K562 (cell line): ENCODE data around the gene CMSS1. TPM values are rescaled to one million over a fixed set of nuclear protein-coding genes. Genes with fewer than 3 reads are reported as not detected.
A peak's percentile ranks its signal among the peaks of the same experiment; 100 is the strongest.

ENCODE experiments used
- ATAC-seq: fragments of 200-7000 bp; cut with Tn5 transposase; 3 replicates; pipeline ENCODE4 v1.9.1; 2020; ENCODE audit warnings: moderate library complexity
- BruUV-seq: library from RNA; stranded (reverse); fragments of 400-500 nt; replicated peaks from 2 replicates; lab custom pipeline; 2021; lab: Mats Ljungman, UMichigan
- CTCF ChIA-PET: fragments of 300-600 bp; formaldehyde crosslinking; extraction: SDS; loops from one replicate; lab custom pipeline; 2021; ENCODE audit warnings: low intra/inter-chr PET ratio; lab: Yijun Ruan, JAX
- POLR2A ChIA-PET: fragments of 300-600, 350-650 bp; sonication (Branson Sonifier 250); formaldehyde crosslinking; extraction: SDS; loops from one replicate; lab custom pipeline; 2021; ENCODE audit warnings: antibody characterized with exemption, inconsistent platforms; lab: Yijun Ruan, JAX
- DNase-seq, 4 experiments: peaks; one replicate each; pipeline versions ENCODE4 v3.0.0 to v3.0.0-alpha.2; 2011 to 2018; ENCODE audit warnings: low spot score in 3 of 4, mixed read lengths in 3 of 4; ENCODE audit errors: extremely low read depth in 1 of 4
- FAIRE-seq: peaks from 2 replicates; lab custom pipeline; 2011; peaks lifted over from hg19 to GRCh38; lab: Jason Lieb, UNC
- H2AFZ ChIP-seq: 2 replicates; pipeline ENCODE4 v1.6.0; 2011; ENCODE audit warnings: low read depth, low read length, control low read depth, inconsistent platforms
- H3K27ac ChIP-seq: fragments of 200-600 bp; 3 replicates; pipeline ENCODE4 v1.8.0; 2011; ENCODE audit warnings: low read depth, mild to moderate bottlenecking, control low read depth, inconsistent platforms, low read length, moderate library complexity, mixed read lengths; ENCODE audit errors: extremely low read depth
- H3K27me3 ChIP-seq, 2 experiments: fragments of 300-600 bp in 1 of 2; 2 replicates in 1 of 2; 3 replicates in 1 of 2; pipeline versions ENCODE4 v1.6.0 to v1.8.0; 2011; ENCODE audit warnings: inconsistent platforms in 2 of 2, low read length in 2 of 2, mild to moderate bottlenecking in 1 of 2, mixed read lengths in 1 of 2, moderate library complexity in 1 of 2; ENCODE audit not compliant: control insufficient read depth in 2 of 2, insufficient read depth in 2 of 2
- H3K36me3 ChIP-seq: fragments of 300-600 bp; 3 replicates; pipeline ENCODE4 v1.8.0; 2011; ENCODE audit warnings: mild to moderate bottlenecking, low read length, inconsistent platforms; ENCODE audit not compliant: control insufficient read depth, insufficient read depth
- H3K4me1 ChIP-seq, 2 experiments: fragments of 200-600 bp in 1 of 2; replicated peaks in 1 of 2; 2 replicates in 1 of 2; 3 replicates in 1 of 2; pipeline versions ENCODE4 v1.5.1 to v1.8.0; 2011; ENCODE audit warnings: inconsistent platforms in 2 of 2, low read length in 2 of 2, mild to moderate bottlenecking in 1 of 2, mixed read lengths in 1 of 2, moderate library complexity in 1 of 2; ENCODE audit not compliant: control insufficient read depth in 2 of 2, insufficient read depth in 2 of 2
- H3K4me2 ChIP-seq: 2 replicates; pipeline ENCODE4 v1.6.1; 2011; ENCODE audit warnings: low read length, control low read depth, inconsistent platforms, mixed read lengths; ENCODE audit not compliant: insufficient read depth
- H3K4me3 ChIP-seq: fragments of 200-600 bp; sonication (generic), shearing (Covaris generic); 2 replicates; pipeline ENCODE4 v1.5.1; 2016; ENCODE audit warnings: control low read depth, inconsistent platforms
- H3K79me2 ChIP-seq: fragments of 200-600 bp; 3 replicates; pipeline ENCODE4 v1.8.0; 2011; ENCODE audit warnings: low read length, inconsistent platforms; ENCODE audit not compliant: control insufficient read depth, insufficient read depth
- H3K9ac ChIP-seq, 2 experiments: 2 replicates each; pipeline versions ENCODE4 v1.6.0 to v1.6.1; 2011; ENCODE audit warnings: low read depth in 2 of 2, low read length in 2 of 2, control low read depth in 1 of 2, inconsistent platforms in 1 of 2, mild to moderate bottlenecking in 1 of 2, mixed read lengths in 1 of 2; ENCODE audit not compliant: insufficient read depth in 1 of 2
- H3K9me1 ChIP-seq: one replicate; pipeline ENCODE4 v1.6.0; 2011; ENCODE audit warnings: inconsistent platforms, mild to moderate bottlenecking, low read length, moderate library complexity; ENCODE audit not compliant: control insufficient read depth, insufficient read depth
- H3K9me3 ChIP-seq: replicated peaks from 2 replicates; pipeline ENCODE4 v1.5.1; 2011; ENCODE audit warnings: low read depth, low read length, inconsistent platforms; ENCODE audit not compliant: control insufficient read depth, insufficient read depth
- H4K20me1 ChIP-seq: replicated peaks from 2 replicates; pipeline ENCODE4 v1.6.1; 2011; ENCODE audit warnings: low read length, inconsistent platforms, mixed read lengths; ENCODE audit not compliant: control insufficient read depth, insufficient read depth
- BRD4 ChIP-seq: fragments of 200-600 bp; sonication (generic); IDR thresholded peaks from 2 replicates; pipeline ENCODE4 v1.6.1; 2017; ENCODE audit warnings: inconsistent platforms
- CCAR2 ChIP-seq: fragments of 200-400 bp; formaldehyde crosslinking; IDR thresholded peaks from 2 replicates; pipeline ENCODE4 v1.6.1; 2017; ENCODE audit warnings: mild to moderate bottlenecking, low read depth, low read length
- KLF16 ChIP-seq: IDR thresholded peaks from 2 replicates; pipeline ENCODE4 v1.6.1; 2016; ENCODE audit warnings: antibody characterized with exemption
- LARP7 ChIP-seq: fragments of 450-650 bp; IDR thresholded peaks from 2 replicates; pipeline ENCODE4 v1.6.1; 2016
- PHB2 ChIP-seq: fragments of 450-650 bp; IDR thresholded peaks from 2 replicates; pipeline ENCODE4 v1.6.1; 2017; ENCODE audit warnings: low read depth
- ZC3H11A ChIP-seq: IDR thresholded peaks from 2 replicates; pipeline ENCODE4 v1.6.1; 2012; ENCODE audit warnings: low read depth, low read length, improper control_type of control experiment
- ZC3H8 ChIP-seq: fragments of 450-650 bp; IDR thresholded peaks from 2 replicates; pipeline ENCODE4 v1.6.1; 2017
- ZFX ChIP-seq: sonication (generic); formaldehyde crosslinking; IDR thresholded peaks from 2 replicates; pipeline ENCODE4 v1.8.0; 2022; ENCODE audit warnings: mild to moderate bottlenecking, missing genetic modification reagents, moderate library complexity
- ZKSCAN1 ChIP-seq: fragments of 150-350 bp; IDR thresholded peaks from 2 replicates; pipeline ENCODE4 v1.6.1; 2016; ENCODE audit warnings: low read depth, low read length
- ZNF57 ChIP-seq: fragments of 450-650 bp; formaldehyde crosslinking; IDR thresholded peaks from 2 replicates; pipeline ENCODE4 v1.4.0; 2020; ENCODE audit warnings: mild to moderate bottlenecking, moderate library complexity
- WGBS: fragments of 100-300 bp; shearing (Covaris generic); methylation state at CpG from one replicate; pipeline ENCODE4 v1.1.6; 2016; ENCODE audit warnings: low coverage, mixed read lengths; ENCODE audit not compliant: insufficient coverage; ENCODE audit errors: missing lambda C conversion rate; 5-methylcytosine and 5-hydroxymethylcytosine counted together
- in situ Hi-C: fragments of 300-500 bp; cut with MboI; formaldehyde crosslinking; loops from 4 replicates; pipeline ENCODE4 v1.15.0; 2018; ENCODE audit warnings: inconsistent platforms, mixed read lengths
- intact Hi-C: fragments of 100-400 bp; cut with micrococcal nuclease; formaldehyde crosslinking; loops from 2 replicates; pipeline ENCODE4 v1.14.2; 2022
- polyA plus RNA-seq, 8 experiments: library from polyadenylated mRNA; depleted of rRNA in 4 of 8; stranded (reverse) in 5 of 8; unstranded in 3 of 8; fragments of >200 nt; fragmentation: Nextera tagmentation in 2 of 8; fragmentation: Illumina TruSeq in 1 of 8; extraction: Ambion mirVana in 2 of 8; extraction: Trizol in 1 of 8; gene quantifications; 2 replicates each; pipeline versions ENCODE4 v1.2.1 to v1.2.3, GENCODE V29; 2011 to 2014; ENCODE audit warnings: inconsistent platforms in 1 of 8, missing spikeins in 1 of 8
- total RNA-seq, 7 experiments: library from RNA; depleted of rRNA in 6 of 7; stranded (reverse); fragments of >200 nt in 6 of 7; fragmentation: Illumina TruSeq in 2 of 7; extraction: Trizol in 2 of 7; gene quantifications; 2 replicates each; pipeline versions ENCODE4 v1.2.1 to v1.2.3, GENCODE V29; 2011 to 2021; ENCODE audit warnings: low replicate concordance in 1 of 7
- TF ChIP-seq, protein P1 (sequence below): fragments of 250-450 bp; sonication (Bioruptor Pico); IDR thresholded peaks from 2 replicates; pipeline ENCODE4 v1.5.0; 2021; ENCODE audit warnings: mild to moderate bottlenecking, moderate library complexity
- TF ChIP-seq, protein P2 (sequence below): sonication (generic); formaldehyde crosslinking; IDR thresholded peaks from 2 replicates; pipeline ENCODE4 v1.8.0; 2022; ENCODE audit warnings: mild to moderate bottlenecking, missing genetic modification reagents

Gene CMSS1
- total and polyA plus RNA-seq, 9 of the 15 experiments (the other 6 are each of a cell fraction or from before 2014, with no cell fraction given): 46.9 to 109 (median 72.3) TPM

DNA sequence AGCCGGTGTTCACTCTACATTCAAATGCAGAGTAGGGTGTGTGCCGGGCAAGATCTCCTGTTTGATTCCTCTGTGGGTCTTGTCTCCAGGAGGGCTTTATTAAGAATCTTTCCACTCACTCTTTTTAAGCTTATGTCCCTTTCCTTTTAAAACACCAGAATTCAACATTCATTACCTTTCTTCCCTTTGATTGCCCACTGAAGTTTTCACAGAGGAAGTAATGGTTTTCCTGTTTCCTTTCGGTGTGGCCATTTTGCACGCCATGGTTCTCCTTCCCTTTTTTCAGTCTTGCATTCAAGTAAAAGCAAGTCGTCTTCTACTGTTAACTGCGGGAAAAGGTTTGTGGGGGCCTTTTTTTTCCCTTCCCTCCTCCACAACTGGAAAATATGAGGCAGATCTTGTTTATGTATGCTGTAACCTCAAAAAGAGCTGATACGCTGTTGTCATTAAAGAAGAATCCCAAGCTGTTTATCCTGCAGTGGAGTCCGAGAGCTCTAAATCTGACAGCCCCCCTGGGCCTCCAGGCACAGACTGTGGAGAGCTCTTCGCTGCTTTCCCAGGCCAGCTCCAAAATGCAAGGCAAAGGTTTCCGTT, 256.1 kb downstream of the CMSS1 start:
- H3K36me3 ChIP-seq: no peaks in the 10 kb centered on the region
- in situ Hi-C loops: loop anchor here (10.0 to 25.0 kb wide), 2 partner anchors 181 to 237 kb away; no protein-coding TSS in a partner anchor
- ATAC-seq (peak; percentile 30; the same call in 1 of the 3 replicates), DNase-seq (no peak), FAIRE-seq (no peak)
- H3K9me1 ChIP-seq: no peaks in the 10 kb centered on the region
- peak overlapping the region; percentile 26; the same call in 1 of the 3 replicates for H3K27ac ChIP-seq
- H3K4me3 ChIP-seq: no peak overlapping the region
- no peaks in the 10 kb centered on the region; the same call in 2 of the 3 replicates for H3K79me2 ChIP-seq
- no peaks in the 10 kb centered on the region for H3K9me3 ChIP-seq
- no peaks in the 10 kb centered on the region for H3K27me3 ChIP-seq
- ChIA-PET CTCF (interaction anchor here (0.5 kb wide), 1 partner anchor 51 kb away, joined by 3 read pairs; no protein-coding TSS in a partner anchor), POLR2A (interaction anchor here (1.4 kb wide), 1 partner anchor 180 kb away, joined by 3 read pairs; no protein-coding TSS in a partner anchor)
- H2AFZ ChIP-seq: peak overlapping the region; percentile 63; the same call in 1 of the 2 replicates
- no peak overlapping the region for H3K4me2 ChIP-seq
- intact Hi-C loops: no loop called here
- WGBS: 52% methylated on average over 9 of the region's 10 CpGs
- TF ChIP-seq CCAR2 (no peak), ZFX (CRISPR knock-in tag) (0 out of 2 replicates have a peak, but pooled peaks have one; percentile 10)
- H4K20me1 ChIP-seq: no peaks in the 10 kb centered on the region
- H3K4me1 ChIP-seq: peaks cover 2 to 30% of the 10 kb centered on the region in 2 experiments; a peak in 3 of 5 replicates
- H3K9ac ChIP-seq: peak overlapping the region in 1 of 2 experiments; percentile 59; a peak in 1 of 4 replicates
- no TSS peak for BruUV-seq

DNA sequence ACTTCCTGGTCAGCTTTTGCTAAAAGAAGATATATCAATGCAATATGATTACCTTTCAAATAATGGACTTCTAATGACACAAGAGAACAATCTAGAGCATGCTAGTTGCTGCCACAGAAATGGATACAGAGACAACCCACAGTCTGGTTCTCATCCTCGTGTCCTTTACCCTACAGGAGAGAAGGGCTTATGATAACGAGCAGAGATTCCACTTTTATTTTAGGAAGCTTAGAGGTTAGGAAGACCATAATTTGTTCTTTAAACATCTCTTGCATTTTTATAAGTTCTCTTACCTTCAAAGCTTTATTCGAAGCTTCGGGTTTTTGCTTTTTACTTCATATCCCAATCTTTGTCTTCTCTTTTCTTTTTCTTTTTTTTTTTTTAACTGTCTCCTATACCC, 257.5 kb downstream of the CMSS1 start:
- BruUV-seq: no TSS peak
- no peaks in the 10 kb centered on the region for H3K9me1 ChIP-seq
- WGBS: 93% methylated on average over 4 of the region's 4 CpGs
- DNase-seq: no peak
- ChIA-PET POLR2A (interaction anchor here (1.4 kb wide), 1 partner anchor 179 kb away, joined by 3 read pairs; no protein-coding TSS in a partner anchor), CTCF (no interaction called here)
- ATAC-seq: no peak
- H3K79me2 ChIP-seq: no peaks in the 10 kb centered on the region
- H3K36me3 ChIP-seq: no peaks in the 10 kb centered on the region
- no peak overlapping the region for H3K4me2 ChIP-seq
- intact Hi-C loops (no loop called here), in situ Hi-C loops (loop anchor here (10.0 kb wide), 1 partner anchor 180 kb away; no protein-coding TSS in a partner anchor)
- no peak overlapping the region for H3K9ac ChIP-seq
- no peak overlapping the region for H2AFZ ChIP-seq
- no peak overlapping the region for H3K27ac ChIP-seq
- no peak for FAIRE-seq
- H3K9me3 ChIP-seq: no peaks in the 10 kb centered on the region
- H3K4me3 ChIP-seq: no peak overlapping the region
- H3K27me3 ChIP-seq: no peaks in the 10 kb centered on the region
- no peaks in the 10 kb centered on the region for H4K20me1 ChIP-seq
- peaks cover 2 to 28% of the 10 kb centered on the region in 2 experiments; a peak in 3 of 5 replicates for H3K4me1 ChIP-seq
- TF ChIP-seq BRD4: no peak
- TF ChIP-seq, protein P1, sequence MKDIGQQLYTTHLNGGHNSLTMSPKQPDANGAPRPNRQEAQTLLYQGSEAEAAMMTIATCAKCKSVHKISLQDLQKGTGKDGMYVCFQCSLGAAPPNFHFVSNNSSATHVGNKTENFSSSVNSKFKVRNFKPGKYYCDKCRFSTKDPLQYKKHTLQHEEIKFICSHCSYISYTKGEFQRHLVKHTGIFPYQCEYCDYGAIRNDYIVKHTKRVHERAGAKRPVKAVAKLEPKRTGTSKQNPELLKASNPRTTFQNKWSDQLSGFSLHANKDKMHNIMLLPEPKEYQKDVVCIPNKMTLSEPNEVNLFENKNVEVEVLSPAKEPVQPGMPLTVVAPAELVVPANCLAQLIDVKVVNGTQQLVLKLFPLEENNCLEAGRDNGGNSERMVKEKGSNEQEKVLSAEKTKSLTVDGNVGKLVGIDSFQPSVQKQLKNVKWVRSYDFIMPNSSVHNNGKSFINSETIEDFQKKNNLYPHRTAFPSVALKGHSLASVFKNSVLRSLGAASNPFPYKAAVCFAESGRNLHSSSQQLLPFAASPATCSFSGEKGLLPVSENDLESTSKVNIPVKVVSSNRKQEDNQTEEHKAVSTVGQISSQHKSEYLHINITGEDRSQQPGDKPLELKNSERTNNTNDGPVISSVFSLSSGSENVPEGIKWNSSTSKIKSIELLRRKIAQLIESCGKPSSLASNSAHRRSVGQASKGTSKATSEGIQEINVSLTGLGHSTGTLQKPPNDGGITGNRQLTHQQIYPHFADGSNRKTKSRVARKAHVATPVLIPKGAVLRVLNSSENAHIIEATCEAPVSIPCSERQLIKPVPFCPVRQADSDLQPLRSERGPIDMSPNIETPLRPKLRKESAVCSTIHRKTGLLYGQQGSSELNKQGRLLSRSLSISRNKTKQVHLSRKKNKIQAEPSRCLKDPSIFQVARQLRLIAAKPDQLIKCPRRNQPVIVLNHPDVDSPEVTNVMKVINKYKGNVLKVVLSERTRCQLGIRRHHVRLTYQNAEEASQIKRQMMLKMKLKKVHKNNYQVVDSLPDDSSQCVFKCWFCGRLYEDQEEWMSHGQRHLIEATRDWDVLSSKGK (CRISPR knock-in tag): no peak
- TF ChIP-seq ZKSCAN1: no peak
- TF ChIP-seq PHB2: no peak
- TF ChIP-seq ZNF57: no peak
- TF ChIP-seq ZC3H11A: no peak
- TF ChIP-seq, protein P2, sequence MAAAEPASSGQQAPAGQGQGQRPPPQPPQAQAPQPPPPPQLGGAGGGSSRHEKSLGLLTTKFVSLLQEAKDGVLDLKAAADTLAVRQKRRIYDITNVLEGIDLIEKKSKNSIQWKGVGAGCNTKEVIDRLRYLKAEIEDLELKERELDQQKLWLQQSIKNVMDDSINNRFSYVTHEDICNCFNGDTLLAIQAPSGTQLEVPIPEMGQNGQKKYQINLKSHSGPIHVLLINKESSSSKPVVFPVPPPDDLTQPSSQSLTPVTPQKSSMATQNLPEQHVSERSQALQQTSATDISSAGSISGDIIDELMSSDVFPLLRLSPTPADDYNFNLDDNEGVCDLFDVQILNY (CRISPR knock-in tag): no peak
- no peak for TF ChIP-seq KLF16
- no peak for TF ChIP-seq LARP7
- no peak for TF ChIP-seq ZC3H8
